Dedifferentiated amniotic fluid mesenchymal stem cell (primary cell): ENCODE measurements around the gene TTBK2.
"Not testable (repeated sequence)": the region's sequence is repeated elsewhere in the genome, so short reads cannot be mapped to it uniquely, and the experiment has no call there.

ENCODE experiments used
- DNase-seq: peaks from one replicate; pipeline ENCODE4 v3.0.0-alpha.2; 2016; ENCODE audit errors: extremely low spot score

Gene TTBK2

DNA sequence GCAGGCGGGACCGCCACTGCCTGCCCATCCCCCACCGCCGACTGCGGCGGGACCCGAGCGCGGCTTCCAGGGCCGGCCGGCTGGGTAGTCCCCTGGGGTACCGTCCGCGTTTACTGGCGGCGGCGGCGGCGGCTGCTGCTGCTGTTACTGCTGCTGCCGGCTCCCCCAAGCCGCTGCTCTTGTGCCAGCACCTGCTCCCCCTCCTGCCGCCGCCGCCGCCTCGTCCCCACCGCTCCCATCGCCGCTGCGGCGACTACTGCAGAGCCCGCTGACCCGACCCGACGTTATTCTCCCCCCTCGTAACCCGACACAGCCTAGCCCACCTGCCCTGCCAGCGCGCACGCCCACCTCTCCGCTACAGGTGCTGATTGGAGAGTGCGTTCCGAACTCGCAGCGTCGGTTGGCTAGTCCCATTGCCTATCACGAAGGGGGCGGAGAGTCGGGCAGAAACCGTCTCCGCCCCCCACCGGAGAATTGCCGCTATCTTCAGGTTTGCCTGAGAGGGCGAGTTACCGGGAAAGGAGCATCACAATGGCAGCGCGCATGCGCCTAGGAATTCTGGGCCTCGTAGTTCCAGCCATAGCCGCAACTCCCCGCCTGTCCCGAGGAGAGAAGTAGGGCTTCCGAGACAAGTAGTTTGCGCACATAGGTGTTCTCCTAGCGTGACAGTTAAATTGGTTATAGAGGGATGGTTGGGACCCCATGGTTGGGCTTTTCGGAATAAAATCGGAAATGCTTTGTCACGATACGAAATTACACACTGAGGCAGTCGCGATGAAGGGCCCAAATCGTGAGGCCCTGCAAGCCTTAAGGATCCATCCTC is at the start of gene TTBK2:
TSS of gene TTBK2 (minus strand) at position 260 of the 823 bp plus-strand sequence. CDS start 42,161 bp downstream, outside the sequence.
- peak; percentile 98 for DNase-seq

DNA sequence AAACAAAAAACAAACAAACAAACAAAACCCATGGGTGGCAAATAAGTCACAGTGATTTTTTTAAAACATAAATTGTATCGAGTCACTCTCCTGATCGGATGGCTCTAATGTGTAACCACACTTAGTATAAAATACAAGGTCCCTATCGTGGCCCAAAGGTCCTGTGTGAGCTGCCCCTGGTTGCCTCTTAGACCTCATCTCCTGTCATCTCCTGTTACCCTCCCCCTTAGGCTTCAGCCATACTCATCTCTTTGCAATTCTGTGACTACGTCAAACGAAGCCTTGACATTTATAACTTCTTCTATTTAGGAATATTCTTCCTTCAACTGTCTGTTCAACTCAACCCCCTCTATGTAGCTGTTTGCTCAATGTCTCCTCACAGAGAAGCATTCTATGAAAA is 43.9 kb upstream of the TTBK2 start:
- DNase-seq: no peak

DNA sequence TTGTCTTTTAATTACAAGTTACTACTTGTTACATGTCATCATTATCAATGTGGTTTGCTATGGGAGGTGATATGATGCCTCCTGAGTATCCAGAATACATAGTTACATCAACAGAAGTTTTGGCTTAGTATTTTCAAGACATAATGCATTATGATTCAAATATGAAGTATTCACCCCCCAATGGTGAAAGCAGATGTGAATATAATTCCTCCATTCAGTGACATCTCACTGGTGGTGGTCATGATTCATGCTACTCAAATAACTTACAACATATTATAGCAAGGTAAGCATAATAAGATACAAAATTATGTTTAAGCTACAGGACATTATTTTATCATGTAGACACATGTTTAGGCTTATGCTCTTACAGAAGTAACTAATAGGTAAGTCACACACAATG is 34.9 kb upstream of the TTBK2 start:
- no peak for DNase-seq

DNA sequence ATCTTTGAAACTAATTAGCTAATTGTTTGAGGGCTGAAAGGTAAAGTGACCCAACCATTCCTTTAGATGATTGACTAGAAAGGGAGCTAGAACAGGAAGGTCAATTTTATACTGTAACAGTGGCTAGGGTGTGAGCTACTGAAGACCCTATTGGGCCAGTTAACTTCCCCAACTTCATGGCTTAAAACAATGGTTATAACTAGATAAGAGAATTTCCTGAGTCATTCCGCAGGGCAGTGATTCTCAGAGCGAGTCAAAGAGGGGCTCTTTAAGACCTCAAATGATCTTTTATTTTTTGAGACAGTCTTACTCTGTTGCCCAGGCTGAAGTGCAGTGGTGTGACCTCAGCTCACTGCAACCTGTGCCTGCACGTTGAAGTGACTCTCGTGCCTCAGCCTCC is 33.7 kb upstream of the TTBK2 start:
- no peak for DNase-seq

DNA sequence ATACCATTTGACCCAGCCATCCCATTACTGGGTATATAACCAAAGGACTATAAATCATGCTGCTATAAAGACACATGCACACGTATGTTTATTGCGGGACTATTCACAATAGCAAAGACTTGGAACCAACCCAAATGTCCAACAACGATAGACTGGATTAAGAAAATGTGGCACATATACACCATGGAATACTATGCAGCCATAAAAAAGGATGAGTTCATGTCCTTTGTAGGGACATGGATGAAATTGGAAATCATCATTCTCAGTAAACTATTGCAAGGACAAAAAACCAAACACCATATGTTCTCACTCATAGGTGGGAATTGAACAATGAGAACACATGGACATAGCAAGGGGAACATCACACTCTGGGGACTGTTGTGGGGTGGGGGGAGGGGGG is 28.3 kb upstream of the TTBK2 start:
- not testable (repeated sequence) for DNase-seq

DNA sequence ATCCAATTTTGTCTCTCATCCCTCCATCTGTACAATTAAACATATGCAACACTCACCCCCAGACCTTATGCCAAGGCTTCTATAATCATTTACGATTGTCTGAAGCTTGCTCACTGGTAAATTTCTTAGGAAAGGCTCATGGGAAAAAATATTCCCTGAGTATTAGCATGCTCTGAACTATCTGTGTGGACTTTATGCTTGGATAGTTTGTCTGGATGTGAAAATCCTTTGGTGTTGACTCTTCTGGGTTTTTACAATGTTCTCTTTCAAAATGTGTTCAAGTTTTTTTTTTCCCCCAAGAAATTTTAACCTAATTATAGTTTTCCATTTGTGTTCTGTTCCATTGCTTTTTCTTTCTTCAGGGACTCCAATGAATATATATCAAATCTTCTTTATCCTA is 19.9 kb upstream of the TTBK2 start:
- DNase-seq: no peak

DNA sequence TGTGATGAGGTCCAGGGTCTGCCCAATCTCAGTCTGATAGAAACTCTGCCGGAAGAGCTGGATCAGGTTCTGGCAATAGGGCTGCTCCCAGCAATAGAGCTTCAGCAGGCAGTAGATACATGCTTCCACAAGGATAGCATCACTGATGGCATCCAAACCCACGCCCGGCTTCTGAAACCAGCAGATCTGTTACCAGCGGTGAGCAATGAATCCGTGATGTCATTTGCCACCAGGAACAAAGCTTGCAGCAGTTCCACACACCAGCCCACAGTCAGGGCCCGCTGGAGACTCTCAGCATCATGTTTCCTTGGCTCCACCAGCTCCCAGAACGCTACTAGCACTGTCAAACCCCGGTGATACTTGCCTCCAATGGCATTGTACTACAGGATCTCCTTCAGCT is 19.3 kb upstream of the TTBK2 start:
- DNase-seq: no peak

DNA sequence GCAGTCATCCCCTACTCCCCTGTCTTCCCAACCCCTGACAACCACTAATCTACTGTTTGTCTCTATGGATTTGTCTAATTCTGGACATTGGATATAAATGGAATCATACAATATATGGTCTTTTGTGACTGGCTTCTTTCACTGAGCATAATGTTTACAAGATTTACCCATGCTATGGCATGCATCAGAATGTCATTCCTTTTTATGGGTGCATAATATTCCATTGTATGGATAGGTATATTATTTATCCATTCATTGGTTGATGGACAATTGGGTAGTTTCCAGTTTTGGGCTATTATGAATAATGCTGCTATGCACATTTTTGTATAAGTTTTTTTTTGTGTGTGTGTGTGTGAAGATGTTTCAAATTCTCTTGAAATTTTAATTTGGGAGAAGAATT is 16.6 kb upstream of the TTBK2 start:
- no peak for DNase-seq

DNA sequence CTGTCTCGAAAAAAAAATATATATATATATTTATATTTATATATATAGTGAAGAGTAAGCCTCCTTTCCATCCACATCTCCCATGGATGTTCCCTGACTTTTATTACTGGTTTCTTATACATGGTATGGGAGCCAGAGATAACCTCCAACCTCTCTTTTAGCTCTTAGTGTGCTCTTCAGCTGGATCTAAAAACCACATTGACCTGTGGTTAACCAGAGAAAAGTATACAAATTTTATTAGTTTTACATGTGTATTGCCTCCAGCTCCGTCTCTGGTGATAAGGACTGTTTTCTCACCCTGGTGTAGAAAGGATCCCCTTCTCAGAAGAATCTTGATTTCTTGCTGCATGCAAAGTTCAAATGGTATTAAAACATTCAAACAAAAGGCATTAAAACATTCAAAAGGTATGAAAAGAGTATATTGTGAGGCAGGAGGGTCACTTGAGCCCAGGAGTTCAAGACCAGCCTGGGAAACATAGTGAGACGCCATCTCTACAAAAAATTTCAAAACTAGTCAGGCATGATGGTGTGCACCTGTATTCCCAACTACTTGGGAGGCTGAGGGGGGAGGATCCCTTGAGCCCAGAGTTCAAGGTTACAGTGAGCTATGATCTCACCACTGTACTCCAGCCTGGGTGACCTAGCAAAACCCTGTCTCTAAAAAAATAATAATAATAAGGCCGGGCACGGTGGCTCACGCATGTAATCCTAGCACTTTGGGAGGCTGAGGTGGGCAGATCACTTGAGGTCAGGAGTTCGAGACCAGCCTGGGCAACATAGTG is 13.5 kb upstream of the TTBK2 start:
- no peak for DNase-seq

DNA sequence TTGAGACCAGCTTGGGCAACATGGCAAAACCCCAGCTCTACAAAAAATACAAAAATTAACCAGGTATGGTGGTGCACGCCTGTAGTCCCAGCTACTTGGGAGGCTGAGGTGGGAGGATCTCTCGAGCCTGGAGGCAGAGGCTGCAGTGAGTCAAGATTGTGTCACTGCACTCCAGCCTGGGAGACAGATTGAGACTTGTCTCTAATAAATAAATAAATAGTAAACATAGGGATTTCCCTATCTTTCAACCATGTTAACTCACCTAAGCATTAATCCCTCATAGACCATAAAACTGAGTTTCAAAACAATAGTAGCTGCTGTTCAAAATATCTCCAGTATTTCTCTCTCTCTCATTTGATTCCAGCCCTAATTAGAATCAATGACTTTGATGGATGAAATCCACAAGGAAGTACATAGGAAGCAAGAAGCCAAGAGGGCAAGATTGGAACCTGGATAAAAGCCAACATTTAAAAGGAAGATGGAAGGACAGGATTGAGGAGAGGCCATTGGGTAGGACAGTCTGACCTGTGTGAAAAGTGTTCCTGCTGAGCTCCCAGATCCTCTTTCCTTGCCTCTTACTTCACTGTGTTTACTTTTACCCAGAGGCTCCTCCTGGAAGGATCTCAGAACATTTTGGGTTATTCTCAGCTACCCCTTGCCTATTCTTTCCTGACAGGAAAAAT is 12.4 kb upstream of the TTBK2 start:
- DNase-seq: no peak

DNA sequence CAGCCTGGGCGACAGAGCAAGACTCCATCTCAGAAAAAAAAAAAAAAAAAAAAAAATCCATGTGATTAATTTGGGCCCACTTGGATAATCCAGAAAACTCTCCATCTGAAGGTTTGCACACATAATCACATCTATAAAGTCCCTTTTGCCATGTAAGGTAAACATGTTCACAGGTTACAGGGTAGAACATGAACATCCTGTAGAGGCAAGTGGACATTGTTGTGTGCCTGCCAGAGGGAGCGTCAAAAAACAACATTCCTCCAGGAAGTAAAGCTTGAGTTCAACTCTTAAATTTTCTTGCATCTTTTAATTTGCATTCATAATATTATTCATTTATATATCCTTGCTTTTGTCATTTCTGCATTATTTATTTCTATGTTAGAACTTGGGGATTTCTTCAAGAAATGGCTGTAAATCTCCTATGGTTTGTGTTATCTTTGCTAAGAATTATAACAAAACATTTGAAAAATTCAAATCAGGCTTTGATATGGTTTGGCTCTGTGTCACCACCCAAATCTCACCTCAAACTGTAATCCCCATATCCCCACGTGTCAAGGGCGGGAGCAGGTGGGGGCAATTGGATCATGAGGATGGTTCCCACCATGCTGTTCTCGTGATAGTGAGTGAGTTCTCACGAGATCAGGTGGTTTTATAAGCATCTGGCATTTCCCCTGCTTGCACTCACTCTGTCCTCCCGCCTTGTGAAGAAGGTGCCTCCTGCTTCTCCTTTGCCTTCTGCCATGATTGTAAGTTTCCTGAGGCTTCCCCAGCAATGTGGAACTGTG is 11.3 kb upstream of the TTBK2 start:
- DNase-seq: no peak

DNA sequence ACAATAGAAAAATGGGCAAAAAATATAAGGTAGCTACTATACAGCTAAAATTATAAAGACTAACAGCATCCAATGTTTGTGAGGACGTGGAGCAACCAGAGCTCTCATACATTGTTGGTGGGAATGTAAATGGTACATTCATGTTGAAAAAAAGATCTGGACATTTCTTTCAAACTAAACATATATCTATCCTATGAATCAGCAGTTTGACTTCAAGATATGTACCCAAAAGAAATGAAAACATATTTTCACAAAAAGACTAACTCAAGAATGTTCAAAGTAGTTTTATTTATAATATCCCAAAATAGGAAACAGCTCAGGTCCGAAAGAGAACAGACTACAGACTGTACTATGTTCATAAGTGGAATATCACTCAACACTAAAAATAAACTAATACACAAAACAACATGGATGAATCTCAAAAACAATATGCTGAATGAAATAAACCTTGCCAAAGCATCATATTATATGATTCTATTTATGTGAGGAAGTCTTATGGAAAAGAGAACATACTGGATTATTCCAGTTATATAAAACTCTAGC is 8.8 kb upstream of the TTBK2 start:
- DNase-seq: no peak

DNA sequence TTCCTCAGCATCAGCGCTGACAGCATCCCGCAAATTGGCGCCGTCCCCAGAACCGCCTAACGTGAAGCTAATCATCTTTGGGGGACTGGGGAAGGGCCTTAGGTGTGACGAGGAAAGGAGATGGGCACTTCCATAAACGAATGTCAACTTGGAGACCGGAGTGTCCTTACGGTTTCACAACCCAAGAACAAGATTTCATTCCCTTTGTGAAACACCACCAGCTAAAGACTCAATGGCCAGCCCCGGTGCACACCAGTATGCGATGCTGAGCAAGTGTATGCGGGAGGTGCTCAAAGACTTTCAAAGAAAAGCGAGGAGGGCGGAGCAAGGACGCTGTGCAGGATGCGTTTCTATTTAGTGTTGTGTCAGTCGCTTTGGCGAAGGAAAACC is 759 bp upstream of the TTBK2 start:
- DNase-seq: no peak

DNA sequence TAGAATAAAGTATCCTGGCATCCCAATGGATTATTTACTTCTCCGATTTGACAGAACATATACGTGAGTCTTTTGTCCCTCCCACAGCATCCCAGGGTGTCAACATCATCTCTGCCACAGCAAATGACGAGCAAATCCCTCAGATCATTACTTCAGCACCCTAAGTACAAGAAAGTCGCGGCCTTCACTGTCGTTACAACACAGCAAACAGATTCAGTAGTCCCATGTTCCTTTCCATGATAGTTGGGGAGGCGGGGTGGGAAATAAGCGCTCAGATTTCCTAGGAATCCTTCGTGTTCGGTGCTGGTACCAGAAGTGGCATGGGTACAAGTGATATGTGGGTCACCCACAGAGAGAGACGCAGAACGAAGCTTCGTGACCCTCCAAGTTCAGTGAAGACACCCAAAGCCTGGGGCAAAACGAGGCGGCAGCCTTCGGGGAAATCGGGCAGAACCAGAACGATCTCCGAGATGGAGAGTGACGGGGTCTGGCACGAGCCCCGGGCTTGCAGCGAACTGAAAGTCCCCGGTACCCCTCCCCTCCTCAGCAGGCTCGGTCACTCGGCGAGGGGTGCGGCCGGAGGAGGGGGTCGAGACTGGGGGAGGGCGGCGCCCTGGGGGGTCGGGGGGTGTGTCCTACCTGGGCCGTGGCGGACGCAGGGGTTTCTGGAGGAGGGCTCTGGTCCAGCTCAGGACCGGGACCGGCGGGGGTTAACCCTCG is 619 bp downstream of the TTBK2 start:
- DNase-seq: peak; percentile 31

DNA sequence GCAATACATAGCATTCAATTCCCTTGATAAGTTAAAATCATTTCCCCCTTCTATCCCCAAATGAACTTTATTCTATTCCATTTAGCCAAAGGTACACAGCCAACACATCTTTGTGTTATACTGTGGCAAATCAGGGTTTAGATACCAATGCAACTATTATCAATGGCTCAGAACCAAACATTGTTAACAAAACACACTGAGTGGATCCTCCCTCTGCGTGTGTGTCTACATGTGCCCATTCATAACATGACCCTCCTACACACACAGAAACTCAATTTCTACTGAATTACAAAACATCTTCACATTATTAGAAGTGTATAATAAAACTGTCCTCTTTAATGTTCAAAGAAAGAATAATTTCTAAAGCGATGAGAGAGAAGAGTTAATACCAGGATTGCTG is 1.3 kb downstream of the TTBK2 start:
- DNase-seq: no peak

DNA sequence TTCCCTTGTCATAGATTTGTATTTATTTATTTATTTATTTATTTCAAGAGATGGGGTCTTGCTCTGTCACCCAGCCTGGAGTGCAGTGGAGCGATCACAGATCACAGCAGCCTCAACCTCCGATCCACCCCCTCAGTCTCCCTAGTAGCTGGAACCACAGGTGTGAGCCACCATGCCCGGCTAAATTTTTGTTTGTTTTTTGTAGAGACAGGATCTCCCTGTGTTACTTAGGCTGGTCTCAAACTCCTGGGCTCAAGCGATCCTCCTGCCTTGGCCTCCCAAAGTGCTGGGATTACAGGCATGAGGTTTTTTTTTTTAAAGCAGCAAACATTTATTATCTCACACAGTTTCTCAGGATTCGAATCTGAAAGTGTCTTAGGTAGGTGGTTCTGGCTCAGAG is 2.5 kb downstream of the TTBK2 start:
- no peak for DNase-seq

DNA sequence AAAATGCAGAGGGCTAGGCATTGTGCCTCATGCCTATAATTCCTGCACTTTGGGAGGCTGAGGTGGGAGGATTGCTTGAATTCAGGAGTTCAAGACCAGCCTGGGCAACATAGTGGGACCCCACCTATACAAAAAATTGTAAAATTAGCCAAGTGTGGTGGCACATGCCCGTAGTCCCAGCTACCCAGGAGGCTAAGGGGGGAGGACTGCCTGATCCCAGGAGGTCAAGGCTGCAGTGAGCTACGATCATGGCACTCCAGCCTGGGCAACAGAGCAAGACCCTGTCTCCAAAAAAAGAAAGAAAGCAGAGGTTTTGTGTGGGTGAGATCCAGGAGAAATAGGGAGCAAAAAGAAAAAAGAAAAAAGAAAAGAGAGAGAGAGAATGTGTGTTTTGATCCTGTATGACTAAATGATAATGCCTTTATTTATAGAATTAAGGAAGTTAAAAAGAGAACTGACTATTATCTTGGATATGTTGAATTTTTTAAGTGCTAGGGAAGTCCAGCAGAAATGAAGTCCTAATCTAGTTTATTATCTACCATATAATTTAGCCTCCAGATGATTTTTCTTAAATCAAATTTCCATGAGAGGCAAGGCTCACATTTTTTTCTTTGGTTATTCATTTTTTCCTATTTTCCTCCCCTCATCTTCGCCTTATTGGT is 4.8 kb downstream of the TTBK2 start:
- DNase-seq: no peak

DNA sequence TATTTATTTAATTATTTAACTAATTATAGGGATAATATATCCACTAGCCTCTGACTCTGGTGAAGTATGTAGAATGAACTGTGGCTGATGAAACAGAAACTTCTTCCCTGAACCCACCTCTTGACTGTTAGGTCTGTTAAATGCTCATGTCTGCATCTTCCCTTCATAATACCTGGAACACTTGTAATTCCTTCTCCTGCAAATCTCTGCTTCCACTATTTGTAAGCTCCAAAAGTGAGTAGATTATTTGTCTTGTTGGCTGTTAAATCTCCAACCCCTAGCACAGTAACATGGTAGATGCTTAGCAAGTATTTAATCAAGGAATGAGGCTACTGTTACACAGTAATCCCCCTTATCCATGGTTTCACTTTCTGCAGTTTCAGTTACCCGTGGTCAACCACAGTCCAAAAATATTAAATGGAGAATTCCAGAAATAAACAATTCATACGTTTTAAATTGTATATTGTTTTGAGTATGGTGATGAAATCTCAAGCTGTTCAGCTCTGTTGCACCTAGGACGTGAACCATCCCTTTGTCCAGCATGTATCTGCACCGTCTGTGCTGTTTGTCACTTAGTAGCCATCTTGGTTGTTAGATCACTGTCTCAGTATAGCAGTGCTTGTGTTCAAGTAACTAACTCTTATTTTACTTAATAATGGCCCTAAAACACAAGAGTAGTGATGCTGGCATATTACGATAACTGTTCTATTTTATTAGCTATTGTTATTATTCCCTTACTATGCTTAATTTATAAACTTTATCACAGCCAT is 5.7 kb downstream of the TTBK2 start:
- DNase-seq: no peak

DNA sequence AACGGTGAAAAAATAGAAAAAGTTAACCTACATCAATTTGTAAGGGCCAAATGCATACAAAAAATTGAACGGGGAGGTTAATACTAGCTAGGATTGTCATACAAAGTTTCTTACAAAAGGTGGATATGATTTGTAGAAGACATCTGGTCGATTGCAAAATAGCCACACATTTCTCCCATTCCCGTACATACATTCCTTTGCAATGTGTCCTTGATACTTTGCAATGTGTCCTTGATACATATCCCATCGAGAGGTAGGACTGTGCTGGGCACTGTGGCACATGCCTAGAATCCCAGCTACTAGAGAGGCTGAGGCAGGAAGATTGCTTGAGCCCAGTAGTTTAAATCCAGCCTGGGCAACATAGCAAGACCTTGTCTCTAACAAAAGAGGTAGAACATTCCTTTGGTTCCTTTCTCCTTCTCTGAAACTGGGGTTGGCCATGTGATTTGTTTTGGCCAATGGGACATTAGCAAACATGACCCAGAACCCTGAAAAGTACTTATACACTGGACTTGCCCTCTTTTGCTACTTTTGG is 9.5 kb downstream of the TTBK2 start:
- no peak for DNase-seq
